ENCODE data around the gene GARIN5A.

DNA sequence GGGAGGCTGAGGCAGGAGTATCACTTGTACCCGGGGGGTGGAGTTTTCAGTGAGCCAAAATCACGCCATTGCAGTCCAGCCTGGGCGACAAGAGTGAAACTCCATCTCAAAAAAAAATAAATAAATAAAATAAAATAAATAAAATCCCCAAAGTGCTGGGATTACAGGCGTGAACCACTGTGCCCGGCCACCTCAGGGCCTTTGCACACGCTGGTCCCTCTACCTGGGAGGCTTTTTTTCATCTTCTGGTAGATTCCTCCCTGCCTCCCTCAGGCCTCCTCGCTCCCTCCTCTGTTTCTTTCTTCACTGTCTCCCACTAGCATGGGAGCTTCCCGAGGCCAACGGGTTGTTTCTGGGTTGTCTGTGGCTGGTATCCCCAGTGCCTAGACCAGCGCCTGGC lies 28.9 kb downstream of the GARIN5A start:
- TF ChIP-seq JUN (IDR thresholded peaks at IDR 0.05; ENCODE audit: low read depth, low read length) (no peak), TCF12 (IDR thresholded peaks at IDR 0.05; ENCODE audit: low read depth, low read length) (no peak), EZH2 (IDR thresholded peaks at IDR 0.05; ENCODE audit: low read depth, low read length, severe bottlenecking) (no peak)
